ELR (cell line): ENCODE measurements around the gene OTX2.

Source experiments
- DNase-seq: peaks from one replicate; pipeline ENCODE4 v3.0.0-alpha.2; 2015; ENCODE audit warnings: low read depth

Gene OTX2

GRCh38 chr14:56796259-56796658 is 14.0 kb downstream of the OTX2 start:
- no peak for DNase-seq

GRCh38 chr14:56795284-56795622 is 15.0 kb downstream of the OTX2 start:
- DNase-seq = no peak

- DNase-seq = no peak
Measured at GRCh38 chr14:56794557-56795283, 15.6 kb downstream of the OTX2 start.

- DNase-seq = no peak
Measured at GRCh38 chr14:56794088-56794556, 16.2 kb downstream of the OTX2 start.

- DNase-seq = no peak
Measured at GRCh38 chr14:56789955-56790354, 20.3 kb downstream of the OTX2 start.

- no peak for DNase-seq
Measured at GRCh38 chr14:56787530-56787929, 22.7 kb downstream of the OTX2 start.

- no peak for DNase-seq
Measured at GRCh38 chr14:56782711-56783110, 27.6 kb downstream of the OTX2 start.

GRCh38 chr14:56774503-56774902 is 35.8 kb downstream of the OTX2 start:
- no peak for DNase-seq

- DNase-seq = no peak
Measured at GRCh38 chr14:56770512-56770911, 39.8 kb downstream of the OTX2 start.

- no peak for DNase-seq
Measured at GRCh38 chr14:56760164-56760914, 49.9 kb downstream of the OTX2 start.

GRCh38 chr14:56759633-56760032 is 50.6 kb downstream of the OTX2 start:
- no peak for DNase-seq

- no peak for DNase-seq
Measured at GRCh38 chr14:56759094-56759493, 51.2 kb downstream of the OTX2 start.

- DNase-seq = no peak
Measured at GRCh38 chr14:56754921-56755320, 55.4 kb downstream of the OTX2 start.

GRCh38 chr14:56753396-56753795 is 56.9 kb downstream of the OTX2 start:
- DNase-seq = no peak

- no peak for DNase-seq
Measured at GRCh38 chr14:56752428-56752827, 57.9 kb downstream of the OTX2 start.

- DNase-seq = no peak
Measured at GRCh38 chr14:56751471-56751870, 58.8 kb downstream of the OTX2 start.
